Measurements from ENCODE around the gene GDF7.

The GDF7 gene

DNA sequence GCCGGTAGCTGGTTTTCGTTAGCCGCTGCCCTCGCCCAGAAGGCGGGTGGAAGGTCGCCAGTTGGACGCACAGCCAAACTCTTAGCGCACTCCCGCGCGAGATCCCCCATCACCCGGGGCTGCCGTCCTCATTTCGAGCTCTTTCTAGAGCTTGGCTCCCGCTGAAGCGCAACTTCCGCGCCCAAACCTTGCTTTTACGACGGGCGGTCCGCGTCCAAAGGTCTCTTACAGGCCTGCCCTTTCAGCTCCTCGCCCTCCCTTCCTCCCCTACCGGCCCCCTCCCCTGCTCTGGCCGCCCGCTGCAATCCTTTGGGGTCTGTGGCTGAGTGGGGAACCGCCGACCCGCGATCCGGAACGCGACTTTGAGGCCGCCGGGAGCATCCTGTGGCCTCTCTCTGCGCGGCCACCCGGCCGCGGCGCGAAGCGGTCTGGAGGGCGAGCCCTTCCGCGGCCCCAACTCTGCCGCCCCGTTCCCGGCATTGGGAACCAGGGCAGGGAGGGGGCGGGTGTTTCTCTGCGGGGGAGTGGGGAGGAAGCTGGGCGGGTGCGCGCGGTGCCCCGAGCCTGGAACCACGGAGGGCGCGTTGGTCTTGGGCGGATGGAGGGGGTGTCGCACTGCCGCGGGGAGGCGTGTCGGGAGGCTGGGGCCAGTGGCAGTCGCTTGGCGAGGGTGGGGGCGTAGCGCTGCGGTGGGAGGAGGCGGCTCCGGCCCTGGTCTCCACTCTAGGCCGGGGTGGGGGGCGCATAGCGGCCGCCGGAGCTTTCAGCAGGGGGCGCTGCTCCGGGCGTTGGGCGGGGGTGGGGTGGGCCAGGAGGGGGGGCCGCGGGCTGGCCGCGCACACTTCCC lies at the start of gene GDF7:
Gene GDF7, plus strand, starts transcription at position 841 of the 847 bp plus-strand sequence. CDS start 96 bp downstream, outside the sequence.
- FAIRE-seq (peak; percentile 80), DNase-seq (ENCODE audit: low spot score) (peak; percentile 85)

DNA sequence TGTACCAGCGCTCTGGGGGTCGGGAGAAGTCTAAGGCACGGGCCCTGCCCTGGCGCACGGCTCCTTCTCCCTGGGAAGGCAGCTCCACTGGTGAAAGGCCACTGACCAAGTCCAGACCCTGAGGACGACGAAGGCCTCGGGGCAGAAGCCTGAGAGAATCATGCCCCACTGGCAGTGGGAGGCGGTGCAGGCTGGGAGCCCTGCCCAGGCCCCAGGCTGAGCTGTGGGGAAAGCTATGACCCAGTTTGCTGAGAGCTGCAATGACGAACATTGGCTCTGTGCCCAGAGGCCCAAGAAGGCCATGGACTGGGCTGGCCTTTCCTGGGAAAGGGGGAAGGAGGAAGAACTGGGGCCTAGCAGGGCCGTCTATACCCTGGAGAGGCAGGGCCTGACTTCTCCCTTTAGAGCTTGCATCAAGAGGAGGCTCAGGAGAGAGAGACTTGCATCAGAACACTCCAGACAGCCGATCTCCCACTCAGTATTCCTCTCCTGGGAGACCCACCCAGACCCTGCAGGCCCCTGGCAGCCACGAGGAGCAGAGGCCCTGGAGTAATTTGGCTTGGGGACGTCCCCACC lies 49.0 kb upstream of the GDF7 start:
- FAIRE-seq (no peak), DNase-seq (ENCODE audit: low spot score) (peak; percentile 92)

DNA sequence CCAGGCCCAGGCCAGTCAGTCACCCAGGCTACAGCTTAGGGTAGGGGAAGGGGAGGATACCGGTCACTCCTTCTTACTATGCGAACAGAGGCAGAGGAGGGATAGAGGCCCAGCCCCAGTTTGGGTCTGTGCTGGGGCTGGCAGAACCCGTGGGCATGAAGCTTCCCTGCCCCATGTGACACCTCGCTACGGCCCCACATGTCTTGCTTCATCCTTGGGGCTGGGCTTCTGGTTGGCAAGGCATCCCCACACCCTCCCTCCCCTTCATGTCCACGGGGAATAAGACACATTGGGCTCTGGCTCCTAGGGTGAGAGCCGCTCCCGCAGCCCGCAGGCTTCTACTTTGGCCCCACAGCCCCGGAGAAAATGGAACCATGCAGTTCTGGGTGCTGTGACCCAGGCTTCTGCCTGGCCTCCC lies 48.5 kb upstream of the GDF7 start:
- no peak for FAIRE-seq
- no peak for DNase-seq (ENCODE audit: low spot score)

DNA sequence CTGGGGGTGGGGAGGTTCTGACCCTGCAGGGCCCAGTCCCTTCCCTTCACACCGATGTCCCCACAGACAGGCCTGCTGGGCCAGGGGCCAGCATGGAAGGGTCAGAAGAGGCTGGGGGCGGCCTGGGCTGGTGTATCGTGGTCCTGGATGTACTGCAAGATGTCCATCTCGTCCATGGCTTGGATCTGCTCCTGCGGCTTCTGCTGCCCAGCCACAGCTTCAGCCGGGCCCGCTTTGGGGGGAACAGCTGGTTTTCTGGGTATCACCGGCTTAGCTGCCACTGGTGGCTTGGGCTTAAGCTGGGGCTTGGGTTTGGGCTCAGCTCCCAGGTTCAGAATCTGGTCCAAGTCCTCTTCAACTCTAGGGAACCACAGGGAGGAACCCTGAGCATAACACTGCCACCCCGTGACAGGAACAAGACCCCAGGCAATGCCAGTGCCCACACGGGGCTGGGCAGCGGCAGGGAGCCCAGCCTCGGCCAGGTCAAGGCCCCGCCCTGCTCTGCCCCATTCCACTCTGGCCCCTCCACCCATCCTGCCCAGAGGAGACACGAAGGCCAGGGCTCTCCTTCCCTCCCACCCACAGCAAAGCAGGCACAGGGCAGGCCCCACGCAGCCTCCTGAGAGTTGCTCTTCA lies 47.9 kb upstream of the GDF7 start:
- DNase-seq (ENCODE audit: low spot score), result no peak
- FAIRE-seq, result no peak

DNA sequence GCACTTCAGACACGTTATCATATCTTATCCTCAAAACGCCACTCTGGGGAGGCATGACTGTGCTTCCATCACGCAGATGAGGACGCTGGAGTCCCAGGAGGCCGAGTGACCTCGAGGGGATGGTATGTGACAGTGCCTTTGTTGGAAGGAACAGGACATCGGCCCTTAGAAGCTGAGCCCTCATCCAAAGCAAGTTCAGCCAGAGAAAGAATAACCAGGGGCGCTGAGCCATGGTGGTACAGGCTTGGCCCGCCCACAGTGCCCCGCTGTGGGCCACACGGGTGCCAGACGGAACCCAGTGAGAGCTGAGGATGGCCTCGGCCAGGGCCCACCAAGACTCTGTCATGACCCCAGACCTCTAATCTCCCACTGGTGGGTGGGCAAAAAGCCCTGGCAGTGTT lies 47.3 kb upstream of the GDF7 start:
- FAIRE-seq (no peak), DNase-seq (ENCODE audit: low spot score) (no peak)

DNA sequence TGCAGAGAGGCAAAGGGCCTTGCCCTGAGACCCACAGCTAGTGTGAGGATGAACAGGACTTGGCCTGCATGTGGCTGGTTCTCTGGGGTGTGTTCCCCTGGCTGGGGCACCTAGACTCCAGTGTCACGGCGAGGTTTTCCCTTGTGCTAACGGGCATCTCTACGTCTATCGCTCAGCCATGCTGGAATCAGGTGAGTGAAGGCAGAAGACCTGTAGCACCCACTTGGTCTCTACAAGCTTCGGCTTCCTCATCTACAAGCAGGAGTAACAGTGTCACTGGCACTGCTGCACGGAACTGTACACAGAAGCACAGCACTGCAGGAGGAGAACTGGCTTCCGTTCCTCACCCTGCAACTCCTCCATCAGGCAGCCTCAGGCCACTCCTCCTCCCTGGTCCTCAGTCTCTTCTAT lies 46.7 kb upstream of the GDF7 start:
- no peak for DNase-seq (ENCODE audit: low spot score)
- no peak for FAIRE-seq

DNA sequence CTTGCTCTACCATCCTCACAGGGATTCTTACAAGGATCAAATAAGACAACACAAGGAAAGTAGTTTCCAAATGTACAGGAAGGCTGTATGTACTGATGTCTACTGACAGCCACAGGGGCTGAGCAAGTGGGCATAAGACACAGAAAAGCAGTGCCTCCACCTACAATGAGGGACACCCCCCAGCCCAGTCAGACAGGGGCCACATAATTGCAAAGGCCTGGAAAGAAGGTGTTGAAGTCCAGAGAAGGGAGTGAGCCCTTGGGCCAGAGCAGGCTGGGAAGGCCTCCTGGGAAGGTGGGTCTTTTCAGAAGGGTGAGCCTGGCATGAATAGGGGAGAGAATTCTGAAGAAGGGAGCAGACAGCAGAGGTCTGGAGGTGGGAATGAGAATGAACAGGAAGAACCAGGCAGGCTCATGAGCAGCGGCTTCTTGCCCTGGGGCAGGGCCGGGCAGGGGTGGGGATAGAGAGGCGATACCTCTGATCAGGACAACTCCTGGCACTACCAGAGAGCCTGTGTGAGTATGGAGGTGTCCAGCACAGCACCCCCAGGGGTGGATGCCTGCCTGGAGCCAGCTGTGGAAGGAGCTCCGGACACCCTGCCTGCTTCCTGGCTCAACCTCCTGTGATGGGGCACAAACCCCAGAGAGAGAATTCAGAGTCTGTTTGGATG lies 46.1 kb upstream of the GDF7 start:
- DNase-seq (ENCODE audit: low spot score) (no peak), FAIRE-seq (no peak)

DNA sequence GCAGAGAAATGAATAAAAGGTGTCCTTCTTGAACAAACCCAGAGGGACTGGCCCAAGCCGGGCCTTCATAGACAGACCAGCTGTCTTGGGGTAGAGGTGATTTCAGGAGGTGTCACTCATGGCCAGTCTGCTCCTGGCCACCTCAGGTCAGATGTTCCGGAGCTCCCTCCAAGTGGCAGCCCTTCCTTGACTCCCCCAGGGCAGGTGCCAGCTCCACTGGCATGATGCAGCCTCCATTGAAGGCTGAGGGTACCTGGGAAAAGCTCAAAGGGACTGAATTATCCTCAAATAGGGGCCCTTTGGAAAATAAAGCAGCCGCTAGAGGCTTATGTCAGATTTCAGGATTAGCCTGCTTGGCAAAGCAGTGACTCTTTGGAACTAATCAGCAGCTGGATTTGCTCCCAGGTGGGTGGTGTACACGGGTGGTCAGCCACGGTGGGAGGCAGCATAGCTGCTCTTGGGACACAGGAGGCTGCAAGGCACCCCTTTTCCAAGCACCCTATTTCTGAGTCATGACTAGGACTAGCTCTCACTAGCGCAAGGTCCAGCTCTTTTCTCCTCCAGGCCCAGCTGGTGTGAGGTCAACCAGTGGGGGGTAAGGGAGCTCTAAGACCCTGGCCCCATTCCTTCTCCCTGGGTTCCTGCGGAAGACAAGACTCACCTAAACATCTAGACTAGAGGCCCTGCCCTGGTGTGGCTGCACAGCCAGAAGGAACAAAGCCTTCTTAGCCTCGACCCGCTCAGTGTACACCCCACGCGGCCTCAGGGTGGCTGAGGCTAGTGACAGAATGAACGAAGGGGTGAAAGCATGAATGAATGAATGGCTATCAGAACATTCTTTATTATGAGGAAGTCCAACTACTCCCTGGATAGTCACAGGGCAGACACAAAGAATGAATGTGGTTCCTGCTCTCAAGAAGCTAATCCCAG lies 45.3 kb upstream of the GDF7 start:
- FAIRE-seq (no peak), DNase-seq (ENCODE audit: low spot score) (no peak)

DNA sequence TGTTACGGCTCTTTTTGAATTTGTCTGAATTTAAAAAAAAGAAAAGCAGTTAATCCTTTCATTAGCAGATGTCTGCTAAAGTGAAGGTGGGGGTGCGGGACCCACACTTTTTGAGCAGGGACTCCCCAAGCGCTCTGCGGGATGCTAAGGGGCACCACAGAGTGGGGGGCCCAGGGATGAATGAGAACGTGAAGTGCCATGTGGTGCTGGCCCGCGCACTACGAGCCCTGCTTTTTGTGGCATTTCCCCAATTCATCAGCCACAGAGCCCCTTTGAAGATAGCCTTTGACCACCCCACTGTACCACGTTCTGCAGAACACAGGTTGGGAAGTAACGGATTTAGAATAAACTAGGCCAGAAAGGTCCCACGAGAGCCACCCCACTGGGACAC lies 44.7 kb upstream of the GDF7 start:
- no peak for DNase-seq (ENCODE audit: low spot score)
- FAIRE-seq, result no peak

DNA sequence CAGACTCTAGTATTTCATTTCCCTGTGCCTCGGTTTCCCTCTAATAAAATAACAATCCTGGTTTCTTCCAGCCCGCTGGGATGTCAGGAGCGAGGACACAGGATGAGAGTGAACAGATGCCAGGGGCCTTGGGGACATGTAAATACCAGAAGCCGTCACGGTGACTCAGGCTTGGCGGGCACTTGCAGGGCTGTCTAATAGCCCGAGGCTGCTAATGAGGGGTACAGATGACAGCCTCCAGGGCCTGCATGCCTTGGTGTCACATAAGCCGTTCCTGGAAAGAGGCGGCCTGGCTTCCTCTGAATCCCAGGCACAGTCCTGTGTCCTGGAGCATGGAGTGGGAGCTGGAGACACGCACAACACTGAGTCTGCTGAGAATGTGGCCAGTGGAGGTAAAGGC lies 44.2 kb upstream of the GDF7 start:
- FAIRE-seq (no peak), DNase-seq (ENCODE audit: low spot score) (no peak)

DNA sequence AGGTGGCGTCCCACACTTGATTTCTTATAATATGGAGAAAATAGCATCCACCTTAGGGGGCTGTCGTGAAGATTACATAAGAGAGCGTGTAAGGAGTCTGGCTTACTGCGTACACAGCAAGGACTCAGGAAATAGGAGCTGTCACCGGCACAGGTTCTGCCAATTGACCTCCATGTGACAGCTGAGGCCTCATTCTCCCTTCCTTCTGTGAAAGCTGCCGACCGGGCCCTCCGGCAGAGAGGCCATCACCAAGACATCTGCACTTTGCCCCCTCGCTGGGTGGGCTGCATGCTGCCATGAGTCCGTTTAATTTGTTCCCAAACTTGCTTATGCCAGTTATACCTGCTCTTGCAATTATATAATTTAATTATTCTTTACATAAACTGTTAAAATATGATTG lies 43.7 kb upstream of the GDF7 start:
- FAIRE-seq, result no peak
- no peak for DNase-seq (ENCODE audit: low spot score)

DNA sequence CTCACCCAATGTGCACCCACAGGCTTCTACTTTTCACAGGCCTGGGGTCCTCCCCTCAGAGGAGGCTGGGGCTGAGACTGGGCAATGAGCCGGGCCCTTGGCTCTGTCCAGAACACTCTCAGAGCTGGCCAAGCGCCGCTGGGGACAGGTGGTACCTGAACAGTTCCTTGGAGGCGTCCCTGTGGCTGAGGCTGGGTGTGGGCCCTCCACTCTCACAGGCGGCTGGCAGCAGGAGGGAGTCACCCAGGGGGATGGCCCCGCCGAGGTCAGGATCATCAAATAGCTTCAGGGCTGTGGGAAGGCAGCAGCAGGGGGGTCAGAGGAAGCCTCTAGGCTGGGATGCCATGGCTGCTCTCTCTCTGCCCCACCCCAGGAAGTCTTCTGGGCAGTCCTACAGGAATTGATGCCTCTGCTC lies 43.2 kb upstream of the GDF7 start:
- no peak for DNase-seq (ENCODE audit: low spot score)
- FAIRE-seq, result no peak

DNA sequence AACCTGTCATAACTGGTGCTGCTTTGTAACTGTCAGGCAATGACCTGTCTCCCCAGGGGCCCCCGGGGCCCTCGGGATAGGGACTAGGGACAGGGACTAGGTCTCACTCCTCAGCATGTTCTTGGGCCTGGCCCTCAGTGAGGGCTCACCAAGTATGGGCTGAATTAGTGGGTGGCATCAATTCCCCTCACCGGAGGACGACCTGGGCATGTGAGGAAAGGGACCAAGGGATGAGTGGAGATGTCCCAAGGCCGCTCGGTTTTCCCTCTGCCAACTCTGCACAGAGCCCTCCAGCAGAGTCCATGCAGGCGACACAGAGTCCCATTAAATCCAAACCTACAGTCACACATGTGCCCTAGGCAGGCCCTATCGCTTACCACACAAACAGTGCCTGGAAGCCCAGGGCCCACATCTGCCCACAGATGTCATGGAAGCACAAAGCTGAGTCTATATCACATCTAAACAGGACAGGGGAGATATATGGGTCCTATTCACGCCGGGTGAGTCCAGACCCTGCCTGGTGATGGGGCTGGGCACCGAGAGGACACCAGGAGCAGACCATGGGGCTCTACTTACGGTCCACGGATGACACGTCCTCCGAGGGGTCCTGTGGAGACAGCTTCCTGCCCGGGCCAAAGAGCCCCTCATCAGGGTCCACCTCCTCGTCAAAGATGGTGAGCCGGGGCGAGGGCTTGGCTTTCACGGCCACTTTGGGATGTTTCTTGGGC lies 42.6 kb upstream of the GDF7 start:
- FAIRE-seq (no peak), DNase-seq (ENCODE audit: low spot score) (no peak)

DNA sequence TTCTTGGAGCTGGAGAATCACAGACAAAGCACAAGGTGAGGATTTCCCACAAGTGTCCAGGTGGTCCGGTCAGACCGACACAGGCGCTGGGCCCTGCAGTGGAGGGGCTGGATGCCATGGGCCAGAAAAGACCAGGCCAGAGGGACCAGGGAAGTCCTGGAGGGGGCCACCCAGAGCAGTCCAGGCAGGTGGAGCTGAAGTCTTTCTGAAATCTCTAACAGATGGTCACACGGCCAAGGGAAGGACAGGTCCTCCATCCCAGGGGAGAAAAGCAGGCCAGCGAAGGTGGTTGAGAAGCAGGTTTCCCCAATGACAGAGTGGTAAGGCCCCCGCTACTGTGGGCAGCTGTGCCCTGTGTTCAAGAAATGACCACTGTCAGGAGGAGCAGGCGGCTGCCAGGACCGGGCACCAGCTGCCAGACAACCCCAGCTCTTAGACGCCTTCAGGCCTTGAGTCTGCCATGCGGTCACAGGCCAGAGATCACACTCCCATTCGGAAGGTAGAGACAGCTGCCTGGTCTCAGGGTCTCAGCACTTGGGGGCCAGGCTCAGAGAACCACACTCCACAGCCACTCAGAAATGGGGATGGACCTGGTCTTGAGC lies 42.0 kb upstream of the GDF7 start:
- DNase-seq (ENCODE audit: low spot score) (no peak), FAIRE-seq (no peak)

DNA sequence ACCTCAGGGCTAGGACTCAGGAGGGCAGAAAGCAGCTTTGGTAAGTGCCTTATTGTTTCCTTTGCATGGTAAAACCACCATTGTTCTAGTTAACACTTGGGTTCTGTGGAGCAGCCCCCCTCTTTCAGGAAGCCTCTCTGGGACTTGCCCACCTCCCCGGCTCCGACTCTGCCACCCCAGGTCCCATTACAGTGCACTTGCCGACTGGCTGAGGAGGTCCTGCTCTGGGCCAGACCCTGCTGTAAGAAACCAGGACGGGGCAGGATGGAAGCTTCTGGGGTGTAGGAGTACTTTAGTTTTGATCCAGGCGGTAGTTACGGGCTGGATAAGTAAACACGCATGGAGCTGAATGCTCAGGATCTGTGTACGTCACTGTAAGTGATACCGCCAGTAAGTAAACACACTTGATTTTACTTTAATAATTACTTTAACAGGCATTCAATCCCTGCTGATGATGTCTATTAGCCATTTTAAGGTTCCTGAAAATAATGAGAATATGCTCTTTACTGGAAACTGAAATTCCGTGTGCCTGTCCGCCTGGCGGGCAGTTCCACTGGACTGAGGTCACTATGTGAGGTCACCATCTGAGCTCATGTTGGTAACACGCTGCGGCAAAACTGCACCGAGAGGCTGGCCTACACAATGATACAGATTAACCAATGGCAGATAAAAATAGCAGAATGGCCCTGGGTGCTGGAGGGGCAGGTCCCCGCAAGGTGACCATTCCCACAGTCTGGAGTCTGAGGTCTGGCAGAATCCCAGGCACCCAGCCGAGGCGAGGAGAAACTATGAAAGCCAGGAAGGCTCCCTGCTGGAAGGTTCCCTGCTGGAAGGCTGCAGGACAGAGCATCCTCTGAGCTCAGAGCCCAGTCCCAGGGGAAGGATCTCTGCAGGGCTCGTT lies 41.2 kb upstream of the GDF7 start:
- FAIRE-seq (no peak), DNase-seq (ENCODE audit: low spot score) (no peak)

DNA sequence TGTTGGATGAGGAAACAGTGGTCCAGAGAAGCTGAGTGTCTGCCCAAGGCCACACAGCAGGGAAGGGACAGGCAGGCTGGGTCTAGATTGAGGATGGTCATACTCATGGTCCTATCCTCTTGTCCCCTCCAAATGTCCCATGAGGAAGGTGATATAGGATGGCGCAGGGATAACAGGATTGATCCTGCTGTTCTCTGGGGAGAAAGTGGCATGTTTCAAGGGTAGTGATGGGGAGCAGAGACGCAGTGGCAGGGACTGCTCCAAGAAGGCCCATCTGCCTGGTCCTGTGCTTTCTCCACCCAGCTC lies 40.6 kb upstream of the GDF7 start:
- DNase-seq (ENCODE audit: low spot score) (no peak), FAIRE-seq (no peak)

DNA sequence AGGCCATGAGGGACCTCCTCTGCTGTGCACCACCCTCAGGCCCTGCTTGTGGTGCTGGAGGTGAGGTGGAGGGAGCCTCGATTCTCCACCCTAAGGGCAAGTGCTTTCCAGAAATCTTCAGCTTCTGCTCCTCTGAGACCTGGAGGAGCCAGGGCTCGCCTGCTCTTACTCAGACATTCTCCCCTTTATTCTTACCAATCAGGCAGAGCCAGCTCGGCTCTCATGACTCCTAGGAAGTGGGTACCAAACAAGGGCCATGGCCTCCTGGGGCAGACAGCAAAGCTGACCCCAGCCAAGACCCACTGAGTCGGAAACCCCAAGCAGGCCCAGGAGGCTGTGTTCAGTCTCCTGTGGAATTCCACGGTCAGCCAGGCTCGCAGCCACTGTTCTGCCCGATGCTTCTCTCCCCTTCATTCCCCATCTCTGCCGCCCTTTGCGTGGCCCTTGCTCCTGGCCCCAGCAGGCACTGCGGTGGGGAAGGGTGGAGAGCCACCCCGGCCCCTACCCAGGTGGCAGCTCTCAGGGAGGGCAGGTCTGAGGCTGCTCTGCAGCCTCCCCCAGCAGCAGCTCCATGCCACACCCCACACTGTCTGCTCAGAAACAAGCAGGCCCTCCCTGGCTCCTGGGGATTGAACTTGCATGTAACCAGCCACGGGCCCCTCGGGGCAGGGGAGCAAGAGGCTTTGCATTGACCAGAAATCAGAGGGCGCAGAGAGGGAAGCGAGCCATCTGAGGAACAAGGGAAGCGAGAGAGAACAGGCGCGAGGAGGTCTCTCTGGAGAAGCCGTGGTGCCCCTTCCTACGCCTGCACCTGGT lies 40.0 kb upstream of the GDF7 start:
- FAIRE-seq (no peak), DNase-seq (ENCODE audit: low spot score) (no peak)

DNA sequence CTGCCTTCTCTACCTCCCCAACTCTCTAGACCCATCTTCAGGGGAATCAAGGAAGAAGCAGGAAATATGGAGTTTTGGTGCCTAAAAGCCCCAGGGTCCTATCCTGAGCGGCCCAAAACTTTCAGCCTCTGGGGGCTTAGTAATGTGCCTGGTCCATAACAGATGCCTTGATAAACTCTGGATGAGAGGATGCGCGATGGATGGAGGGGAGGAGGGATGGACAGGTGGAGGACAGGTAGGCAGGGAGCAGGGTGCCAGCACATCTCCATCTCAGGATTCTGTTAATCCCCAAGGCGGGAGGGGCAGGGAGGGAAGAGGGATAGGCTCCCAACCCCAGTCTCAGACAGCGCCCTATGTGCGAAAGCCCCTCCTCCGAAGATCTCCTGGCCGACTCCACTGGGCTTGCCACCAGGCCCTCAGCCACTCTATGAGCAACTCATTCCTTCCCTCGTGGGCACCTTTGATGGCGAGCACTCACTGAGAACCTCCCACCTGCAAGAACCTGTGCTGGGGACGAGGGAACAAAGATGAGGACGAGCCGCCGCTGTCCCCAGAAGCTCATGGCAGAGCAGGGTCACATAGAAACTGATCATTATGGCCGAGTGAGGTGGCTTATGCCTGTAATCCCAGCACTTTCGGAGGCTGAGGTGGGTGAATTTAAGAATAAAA lies 39.1 kb upstream of the GDF7 start:
- no peak for DNase-seq (ENCODE audit: low spot score)
- FAIRE-seq, result no peak
